Measurements from ENCODE around the gene SLC23A2.

DNA sequence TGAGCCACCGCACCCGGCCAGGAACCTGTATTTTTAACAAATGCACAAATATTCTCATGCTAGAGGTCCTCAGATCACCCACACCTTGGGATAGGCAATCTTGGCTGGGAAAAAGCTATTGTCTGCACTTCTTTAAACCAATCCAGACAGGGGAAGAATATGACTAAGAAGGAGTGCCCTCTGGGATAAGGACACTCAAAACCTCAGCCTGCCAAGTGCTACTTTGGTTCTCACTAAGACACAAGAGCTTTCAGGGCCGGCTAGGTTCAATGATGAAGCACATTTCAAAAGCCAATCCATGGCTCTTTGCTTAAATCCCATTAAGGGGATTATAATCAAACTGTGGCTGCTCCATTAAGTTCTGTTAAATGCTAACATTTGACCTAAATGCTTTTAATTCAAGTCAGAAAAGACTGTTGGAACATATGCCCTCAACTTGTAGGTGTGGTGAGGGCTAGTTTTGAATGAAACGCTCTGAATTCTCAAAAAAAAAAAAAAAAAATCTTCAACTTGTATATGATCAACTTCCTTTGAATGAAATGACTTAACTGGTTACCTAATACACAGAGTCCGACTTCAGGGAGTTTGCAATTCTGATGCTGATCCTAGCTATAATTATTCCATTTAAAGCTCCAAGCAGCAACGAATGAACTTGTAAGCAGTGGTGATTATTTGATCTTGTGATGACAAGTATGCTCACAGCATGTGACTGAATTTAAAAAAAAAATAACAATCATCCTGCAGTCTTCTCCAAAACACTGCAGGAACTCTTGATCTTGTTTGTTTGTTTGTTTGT, 56.6 kb downstream of the SLC23A2 start:
- TF ChIP-seq CTCF (IDR thresholded peaks at IDR 0.05) = no peak
- no peak for TF ChIP-seq POLR2A (IDR thresholded peaks at IDR 0.05)
- TF ChIP-seq POLR2AphosphoS5 (IDR thresholded peaks at IDR 0.05) = no peak

Data from prostate gland (tissue), 2 donors.